ENCODE measurements around the gene CCDC85C. TPM values are rescaled to one million over a fixed set of nuclear protein-coding genes. Genes with fewer than 3 reads are reported as not detected.

CCDC85C gene
- total and polyA plus RNA-seq, 10 of the 15 experiments (the other 5 are each of a cell fraction or from before 2014, with no cell fraction given) = 0.03 to 3.6 (median 1.1) TPM

GRCh38 chr14:99586054-99586760 is 17.8 kb downstream of the CCDC85C start:
- no peaks in the 10 kb centered on the region for H4K20me1 ChIP-seq (ENCODE audit: control insufficient read depth, insufficient read depth)
- in situ Hi-C loops (cut with MboI) (no loop called here), intact Hi-C loops (cut with micrococcal nuclease; ENCODE audit: unreplicated experiment) (no loop called here)
- H3K4me1 ChIP-seq (ENCODE audit: control insufficient read depth, insufficient read depth, low read length) = no peaks in the 10 kb centered on the region
- H3K9me3 ChIP-seq (replicated peaks; ENCODE audit: control insufficient read depth, insufficient read depth, low read length) = no peaks in the 10 kb centered on the region
- no peaks in the 10 kb centered on the region for H3K27me3 ChIP-seq (replicated peaks in 1 of 2; ENCODE audit: control insufficient read depth in 2 of 2, insufficient read depth in 2 of 2, low read length in 1 of 2)
- ChIA-PET SMC1A (ENCODE audit: uncharacterized antibody, unreplicated experiment) (no interaction called here), POLR2A (no interaction called here), RAD21 (ENCODE audit: unreplicated experiment) (no interaction called here), CTCF (no interaction called here)
- DNase-seq (ENCODE audit: low read depth, low spot score) (no peak), ATAC-seq (no peak), FAIRE-seq (no peak)
- no peaks in the 10 kb centered on the region for H3K79me2 ChIP-seq (ENCODE audit: control insufficient read depth, insufficient read depth, low read length)
- WGBS (ENCODE audit: insufficient coverage, insufficient replicate concordance, low lambda C conversion rate, missing lambda C conversion rate) = 38% methylated on average over 16 of the region's 16 CpGs
- H3K9ac ChIP-seq (ENCODE audit: control insufficient read depth, insufficient read depth, low read length) = no peak overlapping the region
- no TSS peak for BruUV-seq (replicated peaks)
- no peak overlapping the region for H3K27ac ChIP-seq (ENCODE audit: control insufficient read depth, insufficient read depth)
- H3K36me3 ChIP-seq (ENCODE audit: control insufficient read depth in 2 of 2, insufficient read depth in 2 of 2, low read length in 1 of 2) = no peaks in the 10 kb centered on the region
- H3K4me2 ChIP-seq (ENCODE audit: control insufficient read depth, insufficient read depth) = no peak overlapping the region
- no peak overlapping the region for H3K4me3 ChIP-seq
- H2AFZ ChIP-seq (ENCODE audit: control insufficient read depth, low read depth, low read length) = no peak overlapping the region
- no peak for TF ChIP-seq NFIC (IDR thresholded peaks at IDR 0.05; ENCODE audit: low read depth, low read length)
- TF ChIP-seq ZNF207 (IDR thresholded peaks at IDR 0.05; ENCODE audit: borderline replicate concordance) = no peak
- no peak for TF ChIP-seq ZSCAN29 (IDR thresholded peaks at IDR 0.05)
- no peak for TF ChIP-seq SRF (IDR thresholded peaks at IDR 0.05; ENCODE audit: low read depth in 2 of 2, low read length in 2 of 2)
- no peak for TF ChIP-seq LARP7 (IDR thresholded peaks at IDR 0.05)
- TF ChIP-seq NR2C1 (IDR thresholded peaks at IDR 0.05) = no peak
- TF ChIP-seq DPF2 (IDR thresholded peaks at IDR 0.05) = no peak
- TF ChIP-seq E2F4 (IDR thresholded peaks at IDR 0.05; ENCODE audit: low read depth, low read length) = no peak
- no peak for TF ChIP-seq SMAD5 (IDR thresholded peaks at IDR 0.05; ENCODE audit: low read depth)
- no peak for TF ChIP-seq MXI1 (IDR thresholded peaks at IDR 0.05; ENCODE audit: low read depth, low read length)
- no peak for TF ChIP-seq ESRRA (IDR thresholded peaks at IDR 0.05; ENCODE audit: low read length)
- TF ChIP-seq PRDM15 (CRISPR knock-in tag; IDR thresholded peaks at IDR 0.05) = no peak
- no peak for TF ChIP-seq PAX8 (IDR thresholded peaks at IDR 0.05)
- no peak for TF ChIP-seq NFXL1 (IDR thresholded peaks at IDR 0.05; ENCODE audit: borderline replicate concordance)
- TF ChIP-seq BCLAF1 (IDR thresholded peaks at IDR 0.05) = no peak
- TF ChIP-seq ATF3 (IDR thresholded peaks at IDR 0.05; ENCODE audit: borderline replicate concordance, extremely low read depth, low read depth, low read length) = no peak

Data from GM12878 (cell line).